Measurements from ENCODE around the gene C14orf119. TPM values are rescaled to one million over a fixed set of nuclear protein-coding genes. Genes with fewer than 3 reads are reported as not detected.

Gene C14orf119
- total and polyA plus RNA-seq, 3 donors from 2014 or later: 17.7 to 60.8 (median 26.9) TPM

DNA sequence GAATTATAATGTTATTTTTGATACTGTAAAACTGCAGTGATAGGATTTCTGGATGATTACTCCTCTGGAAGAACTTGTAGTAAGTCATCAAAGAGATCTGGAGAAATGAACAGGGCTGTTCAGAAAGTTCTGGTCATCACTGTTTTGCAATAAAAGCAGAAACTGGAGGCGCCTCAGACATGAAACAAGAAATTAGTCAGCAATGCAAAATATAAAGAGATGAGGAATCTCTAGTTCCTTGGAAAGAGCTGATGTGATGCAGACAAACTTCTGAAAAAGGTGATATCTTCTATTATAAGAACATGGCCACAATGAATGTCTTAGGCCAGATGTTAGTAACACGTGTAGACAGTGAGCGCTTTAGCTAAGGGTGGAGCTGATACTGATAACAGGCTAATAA lies 9.8 kb upstream of the C14orf119 start:
- Histone ChIP-seq H3K27me3 (no peaks in the 10 kb centered on the region), H3K9me3 (no peaks in the 10 kb centered on the region), H3K36me3 (ENCODE audit: low read depth, missing control alignments) (no peaks in the 10 kb centered on the region), H3K4me1 (no peaks in the 10 kb centered on the region), H3K4me3 (no peak overlapping the region), H3K27ac (no peak overlapping the region)
- TF ChIP-seq POLR2A (IDR thresholded peaks at IDR 0.05): no peak
- TF ChIP-seq, protein P1, sequence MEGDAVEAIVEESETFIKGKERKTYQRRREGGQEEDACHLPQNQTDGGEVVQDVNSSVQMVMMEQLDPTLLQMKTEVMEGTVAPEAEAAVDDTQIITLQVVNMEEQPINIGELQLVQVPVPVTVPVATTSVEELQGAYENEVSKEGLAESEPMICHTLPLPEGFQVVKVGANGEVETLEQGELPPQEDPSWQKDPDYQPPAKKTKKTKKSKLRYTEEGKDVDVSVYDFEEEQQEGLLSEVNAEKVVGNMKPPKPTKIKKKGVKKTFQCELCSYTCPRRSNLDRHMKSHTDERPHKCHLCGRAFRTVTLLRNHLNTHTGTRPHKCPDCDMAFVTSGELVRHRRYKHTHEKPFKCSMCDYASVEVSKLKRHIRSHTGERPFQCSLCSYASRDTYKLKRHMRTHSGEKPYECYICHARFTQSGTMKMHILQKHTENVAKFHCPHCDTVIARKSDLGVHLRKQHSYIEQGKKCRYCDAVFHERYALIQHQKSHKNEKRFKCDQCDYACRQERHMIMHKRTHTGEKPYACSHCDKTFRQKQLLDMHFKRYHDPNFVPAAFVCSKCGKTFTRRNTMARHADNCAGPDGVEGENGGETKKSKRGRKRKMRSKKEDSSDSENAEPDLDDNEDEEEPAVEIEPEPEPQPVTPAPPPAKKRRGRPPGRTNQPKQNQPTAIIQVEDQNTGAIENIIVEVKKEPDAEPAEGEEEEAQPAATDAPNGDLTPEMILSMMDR (IDR thresholded peaks at IDR 0.05): no peak
- intact Hi-C loops (cut with DNase I; ENCODE audit: low total_unique reads): no loop called here
- 71 to 84% methylated on average over 3 of the region's 3 CpGs for WGBS, 2 donors
- DNase-seq: no peak

DNA sequence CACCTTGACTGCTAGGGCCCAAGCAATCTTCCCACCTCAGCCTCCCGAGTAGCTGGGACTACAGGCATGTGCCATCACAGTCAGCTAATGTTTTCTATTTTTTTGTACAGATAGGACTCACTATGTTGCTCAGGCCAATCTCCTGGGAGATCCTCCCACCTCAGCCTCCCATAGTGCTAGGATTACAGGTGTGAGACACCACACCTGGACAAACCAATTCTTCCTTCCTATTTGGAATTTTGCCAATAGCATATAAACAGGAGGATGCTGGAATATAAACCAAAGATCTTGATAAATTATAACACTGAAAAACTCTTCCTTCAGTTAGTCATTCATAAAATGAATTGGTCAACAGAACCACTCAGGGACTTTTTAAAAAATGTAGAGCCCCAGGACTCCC lies 8.7 kb upstream of the C14orf119 start:
- Histone ChIP-seq H3K4me1 (no peaks in the 10 kb centered on the region), H3K36me3 (ENCODE audit: low read depth, missing control alignments) (no peaks in the 10 kb centered on the region), H3K4me3 (no peak overlapping the region), H3K27ac (no peak overlapping the region), H3K27me3 (no peaks in the 10 kb centered on the region), H3K9me3 (no peaks in the 10 kb centered on the region)
- TF ChIP-seq POLR2A (IDR thresholded peaks at IDR 0.05): no peak
- TF ChIP-seq, protein P1 (IDR thresholded peaks at IDR 0.05): no peak
- intact Hi-C loops (cut with DNase I; ENCODE audit: low total_unique reads): no loop called here
- WGBS, 2 donors: 74 to 82% methylated on average over 1 of the region's 1 CpG
- no peak for DNase-seq

DNA sequence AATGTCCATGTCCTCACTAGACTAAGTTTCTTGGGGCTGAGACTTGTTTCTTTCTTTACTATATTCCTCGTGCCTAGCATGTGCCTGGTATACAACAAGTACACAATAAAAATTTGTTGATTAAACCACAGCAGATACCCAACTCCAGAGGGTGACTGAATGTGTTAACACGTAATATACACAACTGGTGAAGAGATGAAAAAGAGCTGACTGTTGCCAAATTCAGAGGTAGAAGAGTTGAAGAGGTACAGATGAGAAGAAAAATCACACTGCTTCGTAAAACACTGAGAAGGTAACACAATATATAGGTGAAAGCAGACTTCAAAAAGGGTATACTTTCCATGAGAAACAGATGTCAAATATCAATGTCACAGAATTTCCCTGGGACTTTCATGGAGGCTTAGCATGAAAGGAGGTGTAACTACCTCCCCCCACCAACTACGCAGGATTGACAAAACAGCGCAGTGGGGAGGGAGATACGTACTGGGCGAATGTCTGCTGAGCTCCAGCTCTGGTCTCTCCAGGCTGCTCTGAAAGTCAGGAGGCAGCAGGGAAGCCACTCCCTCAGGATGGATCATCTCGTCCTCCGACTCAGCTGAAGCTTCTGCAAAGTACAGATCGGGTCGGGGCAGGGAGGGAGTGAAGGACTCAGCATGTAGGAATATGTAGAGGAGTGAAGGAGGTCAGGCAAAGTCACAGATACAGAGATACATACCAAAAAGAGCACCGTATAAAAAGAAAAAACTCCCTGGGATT lies 5.6 kb upstream of the C14orf119 start:
- intact Hi-C loops (cut with DNase I; ENCODE audit: low total_unique reads): no loop called here
- WGBS, 2 donors: 75 to 88% methylated on average over 12 of the region's 12 CpGs
- H3K4me1 ChIP-seq: peaks cover 5% of the 10 kb centered on the region
- H3K27ac ChIP-seq: no peak overlapping the region
- no peak for DNase-seq
- no peak for TF ChIP-seq POLR2A (IDR thresholded peaks at IDR 0.05)
- TF ChIP-seq, protein P1 (IDR thresholded peaks at IDR 0.05): no peak
- H3K9me3 ChIP-seq: no peaks in the 10 kb centered on the region
- no peaks in the 10 kb centered on the region for H3K36me3 ChIP-seq (ENCODE audit: low read depth, missing control alignments)
- H3K4me3 ChIP-seq: no peak overlapping the region
- H3K27me3 ChIP-seq: no peaks in the 10 kb centered on the region

DNA sequence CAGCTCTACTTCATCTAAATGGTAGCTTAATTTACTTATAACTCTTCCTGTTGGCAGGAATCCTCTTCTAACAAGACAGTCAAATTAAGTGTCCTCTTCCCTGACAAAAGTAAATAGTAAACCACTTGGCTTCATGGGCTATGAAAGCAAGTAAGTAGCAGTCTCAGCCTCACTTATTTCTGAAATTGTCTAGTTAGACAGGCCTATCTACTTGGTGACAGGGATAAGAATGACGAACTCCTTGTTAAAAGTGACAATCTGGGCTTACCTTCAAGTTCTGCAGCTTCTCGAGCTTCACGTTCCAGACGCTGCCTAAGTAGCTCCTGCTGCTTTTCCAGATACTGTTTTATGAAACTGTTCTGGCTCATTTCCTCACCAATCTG lies 5.1 kb upstream of the C14orf119 start:
- Histone ChIP-seq H3K9me3 (no peaks in the 10 kb centered on the region), H3K4me3 (no peak overlapping the region), H3K4me1 (peaks cover 5% of the 10 kb centered on the region), H3K36me3 (ENCODE audit: low read depth, missing control alignments) (no peaks in the 10 kb centered on the region), H3K27me3 (no peaks in the 10 kb centered on the region), H3K27ac (no peak overlapping the region)
- DNase-seq: no peak
- no peak for TF ChIP-seq POLR2A (IDR thresholded peaks at IDR 0.05)
- TF ChIP-seq, protein P1 (IDR thresholded peaks at IDR 0.05): no peak
- intact Hi-C loops (cut with DNase I; ENCODE audit: low total_unique reads): no loop called here
- WGBS, 2 donors: 75 to 78% methylated on average over 4 of the region's 4 CpGs
